Measurements from ENCODE around the gene HJV. TPM values are rescaled to one million over a fixed set of nuclear protein-coding genes. Genes with fewer than 3 reads are reported as not detected.
A peak's percentile ranks its signal among the peaks of the same experiment; 100 is the strongest.

Gene HJV
- total RNA-seq, 6 experiments from 2014 or later: not detected

GRCh38 chr1:146046664-146047063, 25.1 kb upstream of the HJV start:
- Mint-ChIP-seq H3K36me3 (ENCODE audit: low read depth) (no peaks in the 10 kb centered on the region), H3K27ac (no peak overlapping the region), H3K9me3 (no peaks in the 10 kb centered on the region), H3K27me3 (ENCODE audit: insufficient read depth) (peaks cover 4% of the 10 kb centered on the region; the same call in 1 of the 2 replicates), H3K4me1 (ENCODE audit: low read depth) (peaks cover 27% of the 10 kb centered on the region), H3K4me3 (no peak overlapping the region)
- TF ChIP-seq, protein P1, sequence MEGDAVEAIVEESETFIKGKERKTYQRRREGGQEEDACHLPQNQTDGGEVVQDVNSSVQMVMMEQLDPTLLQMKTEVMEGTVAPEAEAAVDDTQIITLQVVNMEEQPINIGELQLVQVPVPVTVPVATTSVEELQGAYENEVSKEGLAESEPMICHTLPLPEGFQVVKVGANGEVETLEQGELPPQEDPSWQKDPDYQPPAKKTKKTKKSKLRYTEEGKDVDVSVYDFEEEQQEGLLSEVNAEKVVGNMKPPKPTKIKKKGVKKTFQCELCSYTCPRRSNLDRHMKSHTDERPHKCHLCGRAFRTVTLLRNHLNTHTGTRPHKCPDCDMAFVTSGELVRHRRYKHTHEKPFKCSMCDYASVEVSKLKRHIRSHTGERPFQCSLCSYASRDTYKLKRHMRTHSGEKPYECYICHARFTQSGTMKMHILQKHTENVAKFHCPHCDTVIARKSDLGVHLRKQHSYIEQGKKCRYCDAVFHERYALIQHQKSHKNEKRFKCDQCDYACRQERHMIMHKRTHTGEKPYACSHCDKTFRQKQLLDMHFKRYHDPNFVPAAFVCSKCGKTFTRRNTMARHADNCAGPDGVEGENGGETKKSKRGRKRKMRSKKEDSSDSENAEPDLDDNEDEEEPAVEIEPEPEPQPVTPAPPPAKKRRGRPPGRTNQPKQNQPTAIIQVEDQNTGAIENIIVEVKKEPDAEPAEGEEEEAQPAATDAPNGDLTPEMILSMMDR (IDR thresholded peaks at IDR 0.05): no peak
- no peak for DNase-seq

- peaks cover 24% of the 10 kb centered on the region for H3K27me3 Mint-ChIP-seq (ENCODE audit: insufficient read depth)
- TF ChIP-seq, protein P1 (IDR thresholded peaks at IDR 0.05): no peak
- peak overlapping the region; percentile 95 for H3K4me3 Mint-ChIP-seq
- peaks cover 23% of the 10 kb centered on the region for H3K4me1 Mint-ChIP-seq (ENCODE audit: low read depth)
- DNase-seq: no peak
- no peaks in the 10 kb centered on the region for H3K36me3 Mint-ChIP-seq (ENCODE audit: low read depth)
- H3K9me3 Mint-ChIP-seq: peaks cover 7% of the 10 kb centered on the region
- H3K27ac Mint-ChIP-seq: peak overlapping the region; percentile 97
Observed at GRCh38 chr1:146039844-146040194, 18.3 kb upstream of the HJV start.

GRCh38 chr1:146036965-146037646, 15.6 kb upstream of the HJV start:
- peaks cover 31% of the 10 kb centered on the region for H3K4me1 Mint-ChIP-seq (ENCODE audit: low read depth)
- no peaks in the 10 kb centered on the region for H3K36me3 Mint-ChIP-seq (ENCODE audit: low read depth)

DNA sequence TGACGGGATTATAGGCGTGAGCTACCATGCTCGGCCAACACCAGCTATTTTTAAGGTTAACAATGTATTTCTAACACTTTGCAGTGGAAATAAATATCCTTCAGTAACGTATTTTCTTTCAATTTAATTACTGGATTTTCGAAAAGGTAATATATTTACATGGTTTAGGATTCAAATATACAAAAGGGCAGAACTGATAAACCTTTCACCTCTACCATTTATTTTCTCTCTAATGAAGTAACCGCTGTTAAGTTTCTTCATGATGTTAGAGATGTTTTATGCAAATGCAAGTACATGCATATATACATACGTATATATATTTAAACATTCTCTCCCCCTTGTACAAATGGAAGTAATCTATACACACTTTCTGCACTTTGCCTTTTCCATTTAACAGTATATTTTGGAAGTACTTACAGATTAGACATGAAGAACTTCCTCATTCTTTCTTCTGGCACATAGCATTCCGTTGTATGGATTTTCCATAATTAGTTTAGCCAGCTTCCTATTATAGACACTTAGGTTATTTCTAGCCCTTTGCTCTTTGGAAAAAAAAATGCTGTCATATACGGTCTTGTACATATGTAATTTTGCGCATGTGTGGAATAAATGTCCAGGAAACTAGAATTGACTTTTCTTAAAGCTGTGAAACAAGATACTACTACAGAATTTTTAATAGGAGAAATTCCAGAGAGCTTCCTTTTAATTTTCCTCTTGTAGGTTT, 14.9 kb upstream of the HJV start:
- H3K27me3 Mint-ChIP-seq (ENCODE audit: insufficient read depth): peaks cover 31% of the 10 kb centered on the region
- TF ChIP-seq, protein P1 (IDR thresholded peaks at IDR 0.05): no peak
- no peak for DNase-seq
- peak overlapping the region; percentile 93 for H3K27ac Mint-ChIP-seq
- peaks cover 7% of the 10 kb centered on the region for H3K9me3 Mint-ChIP-seq
- H3K4me1 Mint-ChIP-seq (ENCODE audit: low read depth): peaks cover 31% of the 10 kb centered on the region
- peak overlapping the region; percentile 95 for H3K4me3 Mint-ChIP-seq
- no peaks in the 10 kb centered on the region for H3K36me3 Mint-ChIP-seq (ENCODE audit: low read depth)

More at GRCh38 chr1:146036965-146037646, 15.6 kb upstream of the HJV start:
- TF ChIP-seq, protein P1 (IDR thresholded peaks at IDR 0.05): no peak
- DNase-seq: peak; percentile 93
- H3K27ac Mint-ChIP-seq: peak overlapping the region; percentile 97
- peaks cover 7% of the 10 kb centered on the region for H3K9me3 Mint-ChIP-seq
- peaks cover 26% of the 10 kb centered on the region for H3K27me3 Mint-ChIP-seq (ENCODE audit: insufficient read depth)
- peak overlapping the region; percentile 95 for H3K4me3 Mint-ChIP-seq

DNA sequence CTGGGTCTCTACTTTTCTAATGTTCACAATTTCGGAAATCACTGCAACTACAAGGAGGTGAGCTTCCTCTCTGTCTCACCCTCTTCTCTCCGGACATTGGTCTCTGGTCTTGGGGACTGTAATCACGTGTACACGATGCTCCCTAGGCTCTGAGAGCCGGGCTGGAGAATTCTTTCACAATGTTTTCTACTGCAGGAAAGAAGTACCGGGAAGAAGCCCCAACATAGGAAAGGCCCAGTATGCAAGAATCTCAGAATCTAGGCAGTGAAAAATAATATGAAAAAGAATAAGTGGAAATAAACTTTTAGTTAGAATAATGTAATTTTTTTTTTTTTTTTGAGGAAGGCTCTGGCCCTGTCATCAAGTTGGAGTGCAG, 13.5 kb upstream of the HJV start:
- peaks cover 31% of the 10 kb centered on the region for H3K27me3 Mint-ChIP-seq (ENCODE audit: insufficient read depth)
- DNase-seq: no peak
- no peaks in the 10 kb centered on the region for H3K36me3 Mint-ChIP-seq (ENCODE audit: low read depth)

More for the DNA sequence above, 13.5 kb upstream of the HJV start:
- peak overlapping the region; percentile 93 for H3K27ac Mint-ChIP-seq
- H3K4me3 Mint-ChIP-seq: peak overlapping the region; percentile 95
- peaks cover 7% of the 10 kb centered on the region for H3K9me3 Mint-ChIP-seq
- peaks cover 26% of the 10 kb centered on the region for H3K4me1 Mint-ChIP-seq (ENCODE audit: low read depth)
- TF ChIP-seq, protein P1 (IDR thresholded peaks at IDR 0.05): no peak

All from HFFc6 (cell line).